RWPE2 (cell line): Measurements from ENCODE around the gene SCTR.

ENCODE experiments used
- ATAC-seq: fragments of 200-7000 bp; cut with Tn5 transposase; 3 replicates; pipeline ENCODE4 v1.9.1; 2021; ENCODE audit warnings: low read depth
- DNase-seq: peaks from one replicate; pipeline ENCODE4 v3.0.0-alpha.2; 2020; ENCODE audit warnings: low spot score
- H3K27ac ChIP-seq: fragments of 450-650 bp; 2 replicates; pipeline ENCODE4 v1.5.1; 2017; ENCODE audit warnings: mild to moderate bottlenecking; ENCODE audit not compliant: poor library complexity, severe bottlenecking
- H3K27me3 ChIP-seq: fragments of 250-450 bp; sonication (Bioruptor Pico); 2 replicates; pipeline ENCODE4 v1.5.1; 2021; ENCODE audit warnings: mild to moderate bottlenecking, moderate library complexity; ENCODE audit not compliant: insufficient read depth, poor library complexity, severe bottlenecking
- H3K36me3 ChIP-seq: fragments of 250-450 bp; sonication (Bioruptor Pico); 2 replicates; pipeline ENCODE4 v1.5.1; 2020; ENCODE audit warnings: low read depth, mild to moderate bottlenecking, moderate library complexity
- H3K4me1 ChIP-seq: fragments of 250-450 bp; sonication (Bioruptor Pico); 2 replicates; pipeline ENCODE4 v1.5.1; 2021; ENCODE audit warnings: mild to moderate bottlenecking, moderate library complexity; ENCODE audit not compliant: insufficient read depth, poor library complexity, severe bottlenecking
- H3K4me3 ChIP-seq: fragments of 250-450 bp; sonication (Bioruptor Pico); 2 replicates; pipeline ENCODE4 v1.5.1; 2021; ENCODE audit warnings: mild to moderate bottlenecking, moderate library complexity; ENCODE audit not compliant: severe bottlenecking
- H3K9me3 ChIP-seq: fragments of 250-450 bp; sonication (Bioruptor Pico); 2 replicates; pipeline ENCODE4 v1.5.1; 2021; ENCODE audit warnings: mild to moderate bottlenecking, moderate library complexity; ENCODE audit not compliant: severe bottlenecking
- TF ChIP-seq, protein P1 (sequence below): fragments of 450-650 bp; IDR thresholded peaks from one replicate; pipeline ENCODE4 v1.5.1; 2017; ENCODE audit warnings: mild to moderate bottlenecking, moderate library complexity; ENCODE audit not compliant: poor library complexity, severe bottlenecking

The SCTR gene

DNA sequence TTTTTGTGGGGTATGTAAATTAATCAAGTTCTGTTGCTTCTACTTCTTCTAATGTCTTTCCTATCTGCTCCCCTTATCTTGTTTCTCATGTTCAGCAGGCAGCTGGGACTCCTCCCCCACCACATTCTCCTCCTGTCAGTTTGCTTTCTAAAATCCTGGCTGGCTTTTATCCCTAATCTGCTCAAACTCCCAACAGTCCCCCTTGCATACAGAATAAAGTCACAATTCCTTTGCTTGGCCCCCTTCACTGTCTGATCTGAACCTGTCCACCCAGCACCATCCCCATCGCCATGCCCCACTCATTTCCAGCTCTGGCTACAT is 22.1 kb upstream of the SCTR start:
- peaks cover 3% of the 10 kb centered on the region for H3K4me1 ChIP-seq
- H3K27ac ChIP-seq: no peak overlapping the region
- TF ChIP-seq, protein P1, sequence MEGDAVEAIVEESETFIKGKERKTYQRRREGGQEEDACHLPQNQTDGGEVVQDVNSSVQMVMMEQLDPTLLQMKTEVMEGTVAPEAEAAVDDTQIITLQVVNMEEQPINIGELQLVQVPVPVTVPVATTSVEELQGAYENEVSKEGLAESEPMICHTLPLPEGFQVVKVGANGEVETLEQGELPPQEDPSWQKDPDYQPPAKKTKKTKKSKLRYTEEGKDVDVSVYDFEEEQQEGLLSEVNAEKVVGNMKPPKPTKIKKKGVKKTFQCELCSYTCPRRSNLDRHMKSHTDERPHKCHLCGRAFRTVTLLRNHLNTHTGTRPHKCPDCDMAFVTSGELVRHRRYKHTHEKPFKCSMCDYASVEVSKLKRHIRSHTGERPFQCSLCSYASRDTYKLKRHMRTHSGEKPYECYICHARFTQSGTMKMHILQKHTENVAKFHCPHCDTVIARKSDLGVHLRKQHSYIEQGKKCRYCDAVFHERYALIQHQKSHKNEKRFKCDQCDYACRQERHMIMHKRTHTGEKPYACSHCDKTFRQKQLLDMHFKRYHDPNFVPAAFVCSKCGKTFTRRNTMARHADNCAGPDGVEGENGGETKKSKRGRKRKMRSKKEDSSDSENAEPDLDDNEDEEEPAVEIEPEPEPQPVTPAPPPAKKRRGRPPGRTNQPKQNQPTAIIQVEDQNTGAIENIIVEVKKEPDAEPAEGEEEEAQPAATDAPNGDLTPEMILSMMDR: no peak
- no peaks in the 10 kb centered on the region for H3K9me3 ChIP-seq
- no peaks in the 10 kb centered on the region for H3K27me3 ChIP-seq
- no peak for DNase-seq
- H3K36me3 ChIP-seq: no peaks in the 10 kb centered on the region; the same call in 1 of the 2 replicates
- no peak for ATAC-seq
- no peak overlapping the region for H3K4me3 ChIP-seq

DNA sequence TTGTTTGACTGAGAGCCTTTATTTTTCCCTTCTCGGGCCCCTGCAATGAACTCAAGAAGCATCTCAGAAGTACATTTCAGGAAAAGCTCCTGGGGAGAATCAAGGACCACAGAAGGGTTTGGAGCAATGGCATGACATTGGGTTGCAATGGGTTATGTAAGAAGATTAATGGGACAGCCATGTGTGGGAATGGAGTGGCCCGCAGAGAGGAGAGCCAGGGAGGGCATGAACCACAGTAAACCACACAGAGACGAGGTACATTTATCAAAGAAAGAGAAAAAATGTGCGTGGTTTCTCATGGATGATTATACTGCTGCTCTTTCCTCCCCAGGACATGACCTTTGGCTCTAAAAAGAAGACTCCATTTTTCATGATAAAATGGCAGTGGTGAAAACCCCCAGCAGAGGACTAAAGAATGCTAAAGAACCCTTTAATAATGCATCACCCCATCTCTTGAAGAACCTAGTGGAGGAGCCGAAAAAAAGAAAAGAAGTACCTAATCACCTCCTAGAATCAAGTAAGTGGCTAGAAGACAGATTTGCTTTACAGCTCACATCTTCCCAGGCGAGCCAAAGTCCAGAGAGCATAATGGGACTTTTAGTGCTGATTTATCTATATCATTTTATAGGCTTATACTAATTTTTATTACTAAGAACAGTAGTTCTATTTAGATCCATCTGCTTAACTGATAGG is 21.6 kb upstream of the SCTR start:
- DNase-seq (no peak), ATAC-seq (no peak)
- H3K4me1 ChIP-seq: peaks cover 3% of the 10 kb centered on the region
- no peaks in the 10 kb centered on the region for H3K27me3 ChIP-seq
- no peaks in the 10 kb centered on the region; the same call in 1 of the 2 replicates for H3K36me3 ChIP-seq
- no peak overlapping the region for H3K27ac ChIP-seq
- no peaks in the 10 kb centered on the region for H3K9me3 ChIP-seq
- TF ChIP-seq, protein P1: no peak
- H3K4me3 ChIP-seq: no peak overlapping the region

DNA sequence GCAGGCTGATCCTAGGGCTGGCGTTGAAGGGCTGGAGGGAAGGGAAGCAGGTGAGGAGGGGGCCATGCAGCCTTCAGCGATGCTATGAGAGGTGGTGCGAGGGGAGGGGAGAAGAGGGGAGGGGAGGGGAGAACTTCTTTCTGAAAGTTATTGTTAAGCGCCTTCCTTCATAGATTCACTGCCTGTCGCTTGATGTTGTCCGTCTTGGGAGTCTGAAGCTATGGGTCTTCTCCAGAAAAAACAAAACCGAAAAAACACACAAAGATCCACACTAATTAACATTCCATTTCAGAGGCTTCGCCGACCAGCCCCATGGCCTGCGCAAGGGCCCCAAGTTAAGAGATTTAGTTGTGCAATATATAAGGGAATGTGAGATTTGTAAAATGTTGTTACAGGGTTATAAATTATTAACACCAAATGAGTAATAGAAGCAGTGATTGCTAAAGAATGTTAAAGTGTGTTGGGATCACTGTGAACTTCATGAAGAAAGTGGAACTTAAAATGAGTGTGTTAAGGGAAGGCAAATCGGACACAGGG is 20.7 kb upstream of the SCTR start:
- Histone ChIP-seq H3K4me3 (no peak overlapping the region), H3K27me3 (no peaks in the 10 kb centered on the region), H3K9me3 (no peaks in the 10 kb centered on the region), H3K27ac (no peak overlapping the region), H3K36me3 (no peaks in the 10 kb centered on the region; the same call in 1 of the 2 replicates), H3K4me1 (peaks cover 3% of the 10 kb centered on the region)
- DNase-seq (no peak), ATAC-seq (no peak)
- TF ChIP-seq, protein P1: no peak

DNA sequence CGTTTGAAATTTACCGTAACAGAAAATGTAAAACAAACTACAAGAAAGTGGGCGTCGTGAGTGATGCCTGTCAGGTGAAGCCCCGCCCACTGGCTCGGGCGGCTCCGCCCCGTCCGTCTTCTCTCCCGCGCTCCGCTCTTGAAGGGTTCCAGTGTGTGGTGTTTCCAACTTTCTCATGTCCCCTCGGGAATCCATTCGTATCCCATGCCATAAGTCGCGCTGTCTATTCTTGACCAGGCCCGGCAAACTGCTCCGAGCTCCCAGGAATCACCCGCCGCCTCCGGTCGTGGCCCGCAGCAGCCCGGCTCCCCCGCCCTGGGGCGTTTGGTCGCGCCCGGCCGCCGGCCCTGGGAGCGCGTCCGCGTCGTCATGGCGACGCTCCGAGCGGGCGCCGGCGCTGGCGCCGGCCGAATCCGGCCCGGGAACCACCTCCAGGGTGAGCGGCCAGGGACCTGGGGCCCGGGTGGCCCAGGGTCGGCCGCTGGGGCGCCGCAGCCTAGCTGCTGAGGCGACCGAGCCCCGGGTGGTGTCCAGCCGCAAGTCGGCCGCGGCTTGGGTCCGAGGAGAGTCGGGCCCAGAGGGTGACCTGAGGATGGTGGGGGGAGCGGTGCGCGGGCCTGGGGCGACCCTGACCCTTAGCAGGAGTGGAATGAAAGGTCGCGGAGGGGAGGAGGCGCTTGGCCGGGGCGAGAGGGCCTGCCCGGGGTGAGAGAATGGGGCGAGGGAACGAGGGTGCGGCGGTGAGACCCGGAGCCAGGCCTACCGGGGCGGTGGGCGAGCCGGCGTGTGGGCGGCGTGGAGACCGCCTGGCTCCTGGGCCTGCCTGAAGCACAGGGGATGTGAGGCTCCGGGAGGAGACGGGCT is 20.0 kb upstream of the SCTR start, which contains the start of gene CFAP221:
Gene CFAP221, plus strand, starts transcription at position 375 of the 864 bp plus-strand sequence. CDS start 1,683 bp downstream, outside the sequence.
- Histone ChIP-seq H3K27me3 (no peaks in the 10 kb centered on the region), H3K4me3 (peak within 1 kb of the TSS; percentile 52), H3K36me3 (no peaks in the 10 kb centered on the region; the same call in 1 of the 2 replicates), H3K27ac (no peak within 1 kb of the TSS), H3K4me1 (peaks cover 3% of the 10 kb centered on the region), H3K9me3 (no peaks in the 10 kb centered on the region)
- ATAC-seq: peak; percentile 89
- TF ChIP-seq, protein P1: no peak
- DNase-seq: peak; percentile 75
